GM23248 (cell line): ENCODE results near the gene DENND6B. TPM values are rescaled to one million over a fixed set of nuclear protein-coding genes. Genes with fewer than 3 reads are reported as not detected.

Experiments used
- DNase-seq: peaks from one replicate; pipeline ENCODE4 v3.0.0-alpha.2; 2015
- H2AFZ ChIP-seq: fragments of 200-600 bp; sonication (generic); 2 replicates; pipeline ENCODE4 v1.6.1; 2016; ENCODE audit warnings: antibody characterized with exemption
- H3F3A ChIP-seq: fragments of 200-600 bp; sonication (generic); 2 replicates; pipeline ENCODE4 v1.6.1; 2016; ENCODE audit warnings: mild to moderate bottlenecking, antibody characterized with exemption, mixed run types; ENCODE audit not compliant: insufficient read depth
- H3K27ac ChIP-seq: fragments of 200-600 bp; sonication (generic); 2 replicates; pipeline ENCODE4 v1.5.1; 2016; ENCODE audit warnings: mild to moderate bottlenecking
- H3K27me3 ChIP-seq: fragments of 200-600 bp; sonication (generic); replicated peaks from 2 replicates; pipeline ENCODE4 v1.6.1; 2016; ENCODE audit warnings: mild to moderate bottlenecking; ENCODE audit not compliant: insufficient read depth
- H3K36me3 ChIP-seq: fragments of 200-600 bp; sonication (generic); 2 replicates; pipeline ENCODE4 v1.6.1; 2016; ENCODE audit warnings: low read depth, mild to moderate bottlenecking
- H3K4me1 ChIP-seq: fragments of 200-600 bp; sonication (generic); 2 replicates; pipeline ENCODE4 v1.6.1; 2016; ENCODE audit warnings: mild to moderate bottlenecking; ENCODE audit not compliant: insufficient read depth
- H3K4me2 ChIP-seq: fragments of 200-600 bp; sonication (generic); one replicate; pipeline ENCODE4 v1.6.1; 2016; ENCODE audit warnings: mild to moderate bottlenecking; ENCODE audit not compliant: unreplicated experiment
- H3K4me3 ChIP-seq: fragments of 200-600 bp; sonication (generic); 2 replicates; pipeline ENCODE4 v1.5.1; 2016; ENCODE audit warnings: mild to moderate bottlenecking
- H3K79me2 ChIP-seq: fragments of 200-600 bp; sonication (generic); 2 replicates; pipeline ENCODE4 v1.6.1; 2016; ENCODE audit warnings: mild to moderate bottlenecking; ENCODE audit not compliant: insufficient read depth
- H3K9ac ChIP-seq: fragments of 200-600 bp; sonication (generic); 2 replicates; pipeline ENCODE4 v1.6.1; 2016; ENCODE audit warnings: mild to moderate bottlenecking
- H3K9me2 ChIP-seq: fragments of 200-600 bp; sonication (generic); 2 replicates; pipeline ENCODE4 v1.6.1; 2016; ENCODE audit warnings: mixed run types, mild to moderate bottlenecking, moderate library complexity; ENCODE audit not compliant: insufficient read depth
- H3K9me3 ChIP-seq: fragments of 200-600 bp; sonication (generic); one replicate; pipeline ENCODE4 v1.6.1; 2017; ENCODE audit warnings: low read depth
- H4K20me1 ChIP-seq: fragments of 200-600 bp; sonication (generic); 2 replicates; pipeline ENCODE4 v1.6.0; 2016; ENCODE audit not compliant: insufficient read depth
- EZH2 ChIP-seq: fragments of 200-600 bp; sonication (generic); IDR thresholded peaks from 2 replicates; pipeline ENCODE4 v1.6.1; 2018; ENCODE audit warnings: antibody characterized with exemption, mild to moderate bottlenecking; ENCODE audit not compliant: insufficient read depth, poor library complexity, severe bottlenecking
- EZH2phosphoT487 ChIP-seq: fragments of 200-600 bp; sonication (generic); IDR thresholded peaks from 2 replicates; pipeline ENCODE4 v1.6.1; 2018; ENCODE audit warnings: antibody characterized with exemption, moderate library complexity, mild to moderate bottlenecking, low read depth; ENCODE audit not compliant: insufficient read depth
- WGBS, 2 experiments: methylation state at CpG; one replicate each; pipeline ENCODE4 v1.1.6; 2015 to 2017; ENCODE audit warnings: low lambda C conversion rate in 2 of 2, low coverage in 1 of 2; ENCODE audit errors: missing lambda C conversion rate in 2 of 2; 5-methylcytosine and 5-hydroxymethylcytosine counted together
- in situ Hi-C: fragments of 300-500 bp; cut with MboI; formaldehyde crosslinking; loops from 2 replicates; pipeline ENCODE4 v1.15.0; 2020
- polyA plus RNA-seq: library from polyadenylated mRNA; unstranded; fragments of >200 nt; fragmentation: Nextera tagmentation; extraction: Ambion mirVana; gene quantifications from 2 replicates; pipeline ENCODE4 v1.2.1, GENCODE V29; 2016
- total RNA-seq: library from RNA; depleted of rRNA; stranded (reverse); fragments of >200 nt; shearing (Covaris generic); gene quantifications from 2 replicates; pipeline ENCODE4 v1.2.3, GENCODE V29; 2014

The DENND6B gene
- total and polyA plus RNA-seq, 2 experiments from 2014 or later = 5.7 to 6.1 TPM

GRCh38 chr22:50272044-50272802, 54.6 kb downstream of the DENND6B start:
- no peak overlapping the region for H3K4me2 ChIP-seq

GRCh38 chr22:50271519-50271970, 55.3 kb downstream of the DENND6B start:
- H3K4me1 ChIP-seq = peaks cover 7% of the 10 kb centered on the region
- peak; percentile 77 for DNase-seq
- H3K79me2 ChIP-seq = no peaks in the 10 kb centered on the region; the same call in 1 of the 2 replicates
- no peak overlapping the region for H2AFZ ChIP-seq
- no peak for TF ChIP-seq EZH2phosphoT487
- TF ChIP-seq EZH2 = no peak
- H4K20me1 ChIP-seq = no peaks in the 10 kb centered on the region
- H3K9me3 ChIP-seq = no peaks in the 10 kb centered on the region
- H3K9ac ChIP-seq = 0 out of 2 replicates have a peak overlapping the region, but pooled peaks have one; percentile 22
- in situ Hi-C loops = loop anchor here (10.0 kb wide), 1 partner anchor 63 kb away; no protein-coding TSS in a partner anchor
- no peak overlapping the region for H3K27ac ChIP-seq
- peak overlapping the region; percentile 74 for H3K4me3 ChIP-seq
- no peaks in the 10 kb centered on the region for H3K9me2 ChIP-seq
- peaks cover 13% of the 10 kb centered on the region; the same call in 1 of the 2 replicates for H3K36me3 ChIP-seq
- H3F3A ChIP-seq = peaks cover 10% of the 10 kb centered on the region
- no peaks in the 10 kb centered on the region for H3K27me3 ChIP-seq
- WGBS, 2 experiments = 0 to 2% methylated on average over 18 to 40 of the region's 45 CpGs
- peak overlapping the region; percentile 86 for H3K4me2 ChIP-seq

More at GRCh38 chr22:50272044-50272802, 54.6 kb downstream of the DENND6B start:
- Histone ChIP-seq H3K27me3 (no peaks in the 10 kb centered on the region), H3K36me3 (peaks cover 19% of the 10 kb centered on the region; the same call in 1 of the 2 replicates), H3K79me2 (no peaks in the 10 kb centered on the region; the same call in 1 of the 2 replicates), H4K20me1 (no peaks in the 10 kb centered on the region), H3K4me3 (no peak overlapping the region), H3K27ac (no peak overlapping the region), H2AFZ (no peak overlapping the region), H3K9ac (no peak overlapping the region), H3K9me2 (no peaks in the 10 kb centered on the region), H3K4me1 (peaks cover 7% of the 10 kb centered on the region), H3K9me3 (no peaks in the 10 kb centered on the region), H3F3A (peaks cover 17% of the 10 kb centered on the region)
- no peak for DNase-seq
- no peak for TF ChIP-seq EZH2
- TF ChIP-seq EZH2phosphoT487 = no peak
- WGBS, 2 experiments = 58 to 72% methylated on average over 15 to 24 of the region's 26 CpGs
- in situ Hi-C loops = loop anchor here (10.0 kb wide), 1 partner anchor 63 kb away; no protein-coding TSS in a partner anchor

GRCh38 chr22:50270666-50271394, 56.0 kb downstream of the DENND6B start:
- H3K36me3 ChIP-seq = peaks cover 11% of the 10 kb centered on the region; the same call in 1 of the 2 replicates
- peaks cover 8% of the 10 kb centered on the region; the same call in 1 of the 2 replicates for H3F3A ChIP-seq
- peak overlapping the region; percentile 74 for H3K4me3 ChIP-seq
- peaks cover 7% of the 10 kb centered on the region for H3K4me1 ChIP-seq
- H3K27ac ChIP-seq = no peak overlapping the region
- H3K4me2 ChIP-seq = peak overlapping the region; percentile 86
- DNase-seq = peak; percentile 82
- 0 out of 2 replicates have a peak overlapping the region, but pooled peaks have one; percentile 8 for H2AFZ ChIP-seq
- no peaks in the 10 kb centered on the region for H3K9me2 ChIP-seq
- H3K9ac ChIP-seq = peak overlapping the region; percentile 43; the same call in 1 of the 2 replicates
- H3K9me3 ChIP-seq = no peaks in the 10 kb centered on the region
- no peaks in the 10 kb centered on the region for H3K27me3 ChIP-seq
- H4K20me1 ChIP-seq = no peaks in the 10 kb centered on the region
- WGBS, 2 experiments = 3 to 5% methylated on average over 47 to 53 of the region's 53 CpGs
- H3K79me2 ChIP-seq = no peaks in the 10 kb centered on the region; the same call in 1 of the 2 replicates
- no peak for TF ChIP-seq EZH2
- no peak for TF ChIP-seq EZH2phosphoT487
- in situ Hi-C loops = loop anchor here (10.0 kb wide), 1 partner anchor 64 kb away; no protein-coding TSS in a partner anchor
